Upper lobe of right lung (tissue), 1 donor: ENCODE measurements around the gene RBPMS2. TPM values are rescaled to one million over a fixed set of nuclear protein-coding genes. Genes with fewer than 3 reads are reported as not detected.

Experiments used
- ATAC-seq: fragments of 200-7000 bp; cut with Tn5 transposase; one replicate; pipeline ENCODE4 v1.9.1; 2020; ENCODE audit warnings: mild to moderate bottlenecking, moderate library complexity
- DNase-seq: peaks from one replicate; pipeline ENCODE4 v3.0.0-alpha.2; 2020
- H3K27ac ChIP-seq: fragments of 200-600 bp; one replicate; pipeline ENCODE4 v1.8.0; 2022
- H3K27me3 ChIP-seq: fragments of 200-600 bp; one replicate; pipeline ENCODE4 v1.8.0; 2022; ENCODE audit warnings: mild to moderate bottlenecking
- H3K36me3 ChIP-seq: fragments of 200-600 bp; one replicate; pipeline ENCODE4 v1.8.0; 2022
- H3K4me1 ChIP-seq: fragments of 200-600 bp; one replicate; pipeline ENCODE4 v1.8.0; 2022
- H3K4me3 ChIP-seq: fragments of 200-600 bp; one replicate; pipeline ENCODE4 v1.8.0; 2022; ENCODE audit warnings: mild to moderate bottlenecking
- H3K9me3 ChIP-seq: fragments of 200-600 bp; one replicate; pipeline ENCODE4 v1.8.0; 2022
- CTCF ChIP-seq: fragments of 200-600 bp; IDR thresholded peaks from one replicate; pipeline ENCODE4 v1.8.0; 2022; ENCODE audit warnings: antibody characterized with exemption
- intact Hi-C: fragments of 100-400 bp; cut with DNase I; formaldehyde crosslinking; loops from one replicate; pipeline ENCODE4 v1.11.0; 2022
- total RNA-seq: library from RNA; stranded (reverse); fragmentation: NEBNext Ultra II Directional; extraction: Animal tissue kit (Norgen Biotek cat#: 25700); gene quantifications from one replicate; pipeline ENCODE4 v1.2.1, GENCODE V29; 2021
- donor health status: DM: no; HTN: yes; CAD: no; lungs with severe emphysema.

The RBPMS2 gene
- total RNA-seq, 1 donor from 2014 or later, result 4.5 TPM

- Histone ChIP-seq H3K36me3 (no peaks in the 10 kb centered on the region), H3K9me3 (no peaks in the 10 kb centered on the region), H3K4me3 (no peak overlapping the region), H3K27me3 (peaks cover 10% of the 10 kb centered on the region), H3K27ac (no peak overlapping the region), H3K4me1 (peaks cover 5% of the 10 kb centered on the region)
- no peak for TF ChIP-seq CTCF
- DNase-seq, result no peak
- ATAC-seq, result no peak
- intact Hi-C loops, result no loop called here
These were observed 4.2 kb upstream of the RBPMS2 start for GRCh38 chr15:64779630-64780029.

GRCh38 chr15:64779024-64779423, 3.6 kb upstream of the RBPMS2 start:
- no peak for TF ChIP-seq CTCF
- intact Hi-C loops, result no loop called here
- DNase-seq (no peak), ATAC-seq (no peak)
- Histone ChIP-seq H3K4me1 (peaks cover 5% of the 10 kb centered on the region), H3K27ac (no peak overlapping the region), H3K27me3 (peaks cover 10% of the 10 kb centered on the region), H3K36me3 (no peaks in the 10 kb centered on the region), H3K9me3 (no peaks in the 10 kb centered on the region), H3K4me3 (no peak overlapping the region)

GRCh38 chr15:64776402-64776786, 1.0 kb upstream of the RBPMS2 start:
- Histone ChIP-seq H3K4me1 (peaks cover 5% of the 10 kb centered on the region), H3K27ac (no peak overlapping the region), H3K9me3 (no peaks in the 10 kb centered on the region), H3K27me3 (peaks cover 10% of the 10 kb centered on the region), H3K4me3 (peak overlapping the region; percentile 52), H3K36me3 (no peaks in the 10 kb centered on the region)
- intact Hi-C loops, result no loop called here
- no peak for TF ChIP-seq CTCF
- ATAC-seq (no peak), DNase-seq (no peak)

GRCh38 chr15:64774629-64775493, 528 bp downstream of the RBPMS2 start:
- Histone ChIP-seq H3K36me3 (no peaks in the 10 kb centered on the region), H3K4me3 (peak overlapping the region; percentile 52), H3K4me1 (peaks cover 5% of the 10 kb centered on the region), H3K27me3 (peaks cover 10% of the 10 kb centered on the region), H3K27ac (peak overlapping the region; percentile 36), H3K9me3 (no peaks in the 10 kb centered on the region)
- TF ChIP-seq CTCF, result no peak
- no peak for DNase-seq
- intact Hi-C loops, result no loop called here
- ATAC-seq, result peak; percentile 58

GRCh38 chr15:64774037-64774628, 1.3 kb downstream of the RBPMS2 start:
- H3K4me3 ChIP-seq, result peak overlapping the region; percentile 52
- ATAC-seq (no peak), DNase-seq (no peak)
- peaks cover 10% of the 10 kb centered on the region for H3K27me3 ChIP-seq
- H3K9me3 ChIP-seq, result no peaks in the 10 kb centered on the region
- H3K27ac ChIP-seq, result peak overlapping the region; percentile 36
- intact Hi-C loops, result no loop called here
- no peak for TF ChIP-seq CTCF
- H3K36me3 ChIP-seq, result no peaks in the 10 kb centered on the region
- H3K4me1 ChIP-seq, result peaks cover 5% of the 10 kb centered on the region
